Breast epithelium (tissue), 3 donors: ENCODE results near the gene UBXN11.

Experiments used
- POLR2A ChIP-seq: fragments of 450-650 bp; IDR thresholded peaks from one replicate; pipeline ENCODE4 v1.6.1; 2016; ENCODE audit warnings: antibody characterized with exemption, mild to moderate bottlenecking, moderate library complexity
- POLR2AphosphoS5 ChIP-seq, 3 donors: sonication (generic); formaldehyde crosslinking; IDR thresholded peaks; one replicate each; pipeline ENCODE4 v1.6.1; 2017; ENCODE audit warnings: antibody characterized with exemption in 3 of 3

GRCh38 chr1:26305667-26306289 lies 658 bp downstream of the UBXN11 start:
- TF ChIP-seq POLR2AphosphoS5 (IDR thresholded peaks at IDR 0.05) (no peak), POLR2A (no peak)
